Psoas muscle (tissue), 8 donors: ENCODE measurements around the gene ACTR1A. TPM values are rescaled to one million over a fixed set of nuclear protein-coding genes. Genes with fewer than 3 reads are reported as not detected.

ENCODE experiments used
- ATAC-seq, 4 donors: fragments of 200-7000 bp; cut with Tn5 transposase; one replicate each; pipeline ENCODE4 v1.9.1; 2020; ENCODE audit warnings: moderate library complexity in 3 of 4, mild to moderate bottlenecking in 2 of 4
- DNase-seq, 2 donors: peaks; one replicate each; pipeline ENCODE4 v3.0.0-alpha.2; 2020
- H3K27ac ChIP-seq: fragments of 200-600 bp; one replicate; pipeline ENCODE4 v1.8.0; 2022
- H3K27me3 ChIP-seq, 3 donors: fragments of 200-600 bp in 1 of 3; one replicate each; pipeline versions ENCODE4 v1.6.1 to v1.8.0; 2013 to 2022; ENCODE audit warnings: low read length in 2 of 3, mild to moderate bottlenecking in 2 of 3, moderate library complexity in 1 of 3; ENCODE audit not compliant: insufficient read depth in 3 of 3
- H3K36me3 ChIP-seq, 2 donors: fragments of 200-600 bp in 1 of 2; one replicate each; pipeline versions ENCODE4 v1.6.1 to v1.8.0; 2013 to 2022; ENCODE audit warnings: low read depth in 1 of 2, mild to moderate bottlenecking in 1 of 2, moderate library complexity in 1 of 2; ENCODE audit not compliant: insufficient read depth in 1 of 2
- H3K4me1 ChIP-seq: fragments of 200-600 bp; one replicate; pipeline ENCODE4 v1.8.0; 2022
- H3K4me3 ChIP-seq: fragments of 200-600 bp; one replicate; pipeline ENCODE4 v1.8.0; 2022; ENCODE audit warnings: mild to moderate bottlenecking
- H3K9me3 ChIP-seq: fragments of 200-600 bp; one replicate; pipeline ENCODE4 v1.8.0; 2022
- CTCF ChIP-seq: fragments of 200-600 bp; IDR thresholded peaks from one replicate; pipeline ENCODE4 v1.8.0; 2022; ENCODE audit warnings: antibody characterized with exemption
- WGBS, 3 donors: extraction: QIAGEN DNeasy Blood & Tissue Kit; methylation state at CpG; one replicate each; pipeline versions ENCODE4 v1.1.6 to v1.1.7; 2013; 5-methylcytosine and 5-hydroxymethylcytosine counted together
- intact Hi-C, 2 donors: fragments of 100-400 bp; cut with DNase I; formaldehyde crosslinking; loops; one replicate each; pipeline versions ENCODE4 v1.11.0 to v1.14.2; 2022
- polyA plus RNA-seq, 3 donors: library from polyadenylated mRNA; stranded (reverse); fragments of 200-250 nt; gene quantifications; one replicate each; pipeline ENCODE4 v1.2.3, GENCODE V29; 2013
- total RNA-seq, 4 donors: library from RNA; stranded (reverse); fragmentation: NEBNext Ultra II Directional in 2 of 4; extraction: Animal tissue kit (Norgen Biotek cat#: 25700) in 2 of 4; gene quantifications; one replicate each; pipeline versions ENCODE4 v1.2.1 to v1.2.4, GENCODE V29; 2021 to 2023
- donor health status: healthy with polysubstance abuse.
- donor health status: DM: no; HTN: no; CAD: no; lungs with moderate emphysema.
- donor health status: Bipolar disorder and iron deficiency.
- donor health status: healthy.
- donor health status: DM: yes; HTN: yes; CAD: no.
- donor health status: DM: no; HTN: no; CAD: no.
- donor health status: DM: no; HTN: no; CAD: no.
- donor health status: DM: yes; HTN: yes; CAD: no.

The ACTR1A gene
- total and polyA plus RNA-seq, 7 donors: 76.2 to 188 (median 128) TPM

- no peak for TF ChIP-seq CTCF
- intact Hi-C loops: no loop called here
- Histone ChIP-seq H3K9me3 (no peaks in the 10 kb centered on the region), H3K36me3 (peaks cover 0 to 21% of the 10 kb centered on the region in 2 donors), H3K27ac (no peak overlapping the region), H3K4me1 (no peaks in the 10 kb centered on the region), H3K27me3 (no peaks in the 10 kb centered on the region), H3K4me3 (no peak overlapping the region)
- WGBS, 3 donors: 94 to 95% (median 94%) methylated on average over 2 of the region's 2 CpGs
- ATAC-seq (no peak), DNase-seq (no peak)
Observed at GRCh38 chr10:102527546-102527945, 25.0 kb upstream of the ACTR1A start.

- H3K4me1 ChIP-seq: no peaks in the 10 kb centered on the region
- peaks cover 0 to 24% of the 10 kb centered on the region in 2 donors for H3K36me3 ChIP-seq
- 77 to 83% (median 79%) methylated on average over 4 of the region's 4 CpGs for WGBS, 3 donors
- TF ChIP-seq CTCF: no peak
- H3K27ac ChIP-seq: no peak overlapping the region
- no peak for DNase-seq
- ATAC-seq: no peak
- intact Hi-C loops: no loop called here
- H3K9me3 ChIP-seq: no peaks in the 10 kb centered on the region
- H3K4me3 ChIP-seq: no peak overlapping the region
- no peaks in the 10 kb centered on the region for H3K27me3 ChIP-seq
Observed at GRCh38 chr10:102524746-102525145, 22.2 kb upstream of the ACTR1A start.

- intact Hi-C loops: no loop called here
- 42 to 65% (median 57%) methylated on average over 7 of the region's 7 CpGs for WGBS, 3 donors
- DNase-seq (peak; percentile 40 to 69), ATAC-seq (peak in 1 of 4 donors; percentile 62)
- no peaks in the 10 kb centered on the region for H3K27me3 ChIP-seq
- H3K4me3 ChIP-seq: no peak overlapping the region
- H3K9me3 ChIP-seq: no peaks in the 10 kb centered on the region
- no peaks in the 10 kb centered on the region for H3K4me1 ChIP-seq
- H3K27ac ChIP-seq: peak overlapping the region; percentile 30
- H3K36me3 ChIP-seq: peaks cover 0 to 26% of the 10 kb centered on the region in 2 donors
- TF ChIP-seq CTCF: no peak
Observed at GRCh38 chr10:102523250-102524029, 20.9 kb upstream of the ACTR1A start.

- 67 to 91% (median 87%) methylated on average over 1 of the region's 1 CpG for WGBS, 3 donors
- H3K4me1 ChIP-seq: no peaks in the 10 kb centered on the region
- intact Hi-C loops: no loop called here
- DNase-seq: no peak
- H3K27ac ChIP-seq: peak overlapping the region; percentile 30
- no peak for ATAC-seq
- H3K9me3 ChIP-seq: no peaks in the 10 kb centered on the region
- H3K4me3 ChIP-seq: no peak overlapping the region
- peaks cover 0 to 31% of the 10 kb centered on the region in 2 donors for H3K36me3 ChIP-seq
- H3K27me3 ChIP-seq: no peaks in the 10 kb centered on the region
- TF ChIP-seq CTCF: no peak
Observed at GRCh38 chr10:102522874-102523249, 20.4 kb upstream of the ACTR1A start.
